Left lung (tissue), 10 donors: ENCODE measurements around the gene ADRB1. TPM values are rescaled to one million over a fixed set of nuclear protein-coding genes. Genes with fewer than 3 reads are reported as not detected.

Experiments
- ATAC-seq: fragments of 200-7000 bp; cut with Tn5 transposase; one replicate; pipeline ENCODE4 v1.9.1; 2020; ENCODE audit warnings: moderate library complexity
- DNase-seq, 4 donors: peaks; one replicate each; pipeline ENCODE4 v3.0.0-alpha.2; 2013 to 2020
- H3K27ac ChIP-seq, 2 donors: fragments of 200-600 bp; sonication (generic) in 1 of 2; one replicate each; pipeline versions ENCODE4 v1.5.0 to v1.8.0; 2020 to 2021
- H3K27me3 ChIP-seq, 2 donors: fragments of 200-600 bp; sonication (generic) in 1 of 2; one replicate each; pipeline versions ENCODE4 v1.5.0 to v1.8.0; 2020 to 2021
- H3K36me3 ChIP-seq, 2 donors: fragments of 200-600 bp; sonication (generic) in 1 of 2; one replicate each; pipeline versions ENCODE4 v1.5.0 to v1.8.0; 2020 to 2021
- H3K4me1 ChIP-seq, 2 donors: fragments of 200-600 bp; one replicate each; pipeline ENCODE4 v1.8.0; 2021
- H3K4me3 ChIP-seq, 2 donors: fragments of 200-600 bp; sonication (generic) in 1 of 2; one replicate each; pipeline versions ENCODE4 v1.5.0 to v1.8.0; 2020 to 2021; ENCODE audit warnings: mild to moderate bottlenecking in 1 of 2
- H3K9me3 ChIP-seq, 2 donors: fragments of 200-600 bp; sonication (generic) in 1 of 2; one replicate each; pipeline versions ENCODE4 v1.5.0 to v1.8.0; 2020 to 2021
- intact Hi-C, 2 donors: fragments of 100-400 bp; cut with DNase I; formaldehyde crosslinking; loops; one replicate each; pipeline versions ENCODE4 v1.11.2 to v1.14.2; 2022
- polyA plus RNA-seq, 6 donors: library from polyadenylated mRNA; unstranded; fragments of 120-200 nt; gene quantifications; one replicate each; pipeline ENCODE4 v1.2.1, GENCODE V29; 2013; ENCODE audit not compliant: insufficient read length in 6 of 6
- total RNA-seq, 2 donors: library from RNA; stranded (reverse); fragmentation: NEBNext Ultra II Directional; extraction: Animal tissue kit (Norgen Biotek cat#: 25700); gene quantifications; one replicate each; pipeline ENCODE4 v1.2.1, GENCODE V29; 2021
- TF ChIP-seq, protein P1 (sequence below), 2 donors: fragments of 200-600 bp; sonication (generic) in 1 of 2; IDR thresholded peaks; one replicate each; pipeline versions ENCODE4 v1.5.0 to v1.8.0; 2021; ENCODE audit warnings: antibody characterized with exemption in 2 of 2
- donor health status: DM: no; HTN: yes; CAD: no.
- donor health status: DM: no; HTN: no; CAD: no.

ADRB1 gene
- total and polyA plus RNA-seq, 8 donors = 1.2 to 15.4 (median 3.8) TPM

GRCh38 chr10:114025611-114026130 is 18.0 kb upstream of the ADRB1 start:
- Histone ChIP-seq H3K27ac (peak overlapping the region in 1 of 2 donors; percentile 64), H3K4me1 (peaks cover 6 to 64% of the 10 kb centered on the region in 2 donors), H3K9me3 (no peaks in the 10 kb centered on the region), H3K4me3 (no peak overlapping the region), H3K27me3 (no peaks in the 10 kb centered on the region), H3K36me3 (no peaks in the 10 kb centered on the region)
- intact Hi-C loops = no loop called here
- no peak for DNase-seq
- ATAC-seq = no peak
- TF ChIP-seq, protein P1, sequence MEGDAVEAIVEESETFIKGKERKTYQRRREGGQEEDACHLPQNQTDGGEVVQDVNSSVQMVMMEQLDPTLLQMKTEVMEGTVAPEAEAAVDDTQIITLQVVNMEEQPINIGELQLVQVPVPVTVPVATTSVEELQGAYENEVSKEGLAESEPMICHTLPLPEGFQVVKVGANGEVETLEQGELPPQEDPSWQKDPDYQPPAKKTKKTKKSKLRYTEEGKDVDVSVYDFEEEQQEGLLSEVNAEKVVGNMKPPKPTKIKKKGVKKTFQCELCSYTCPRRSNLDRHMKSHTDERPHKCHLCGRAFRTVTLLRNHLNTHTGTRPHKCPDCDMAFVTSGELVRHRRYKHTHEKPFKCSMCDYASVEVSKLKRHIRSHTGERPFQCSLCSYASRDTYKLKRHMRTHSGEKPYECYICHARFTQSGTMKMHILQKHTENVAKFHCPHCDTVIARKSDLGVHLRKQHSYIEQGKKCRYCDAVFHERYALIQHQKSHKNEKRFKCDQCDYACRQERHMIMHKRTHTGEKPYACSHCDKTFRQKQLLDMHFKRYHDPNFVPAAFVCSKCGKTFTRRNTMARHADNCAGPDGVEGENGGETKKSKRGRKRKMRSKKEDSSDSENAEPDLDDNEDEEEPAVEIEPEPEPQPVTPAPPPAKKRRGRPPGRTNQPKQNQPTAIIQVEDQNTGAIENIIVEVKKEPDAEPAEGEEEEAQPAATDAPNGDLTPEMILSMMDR (IDR thresholded peaks at IDR 0.05) = no peak

DNA sequence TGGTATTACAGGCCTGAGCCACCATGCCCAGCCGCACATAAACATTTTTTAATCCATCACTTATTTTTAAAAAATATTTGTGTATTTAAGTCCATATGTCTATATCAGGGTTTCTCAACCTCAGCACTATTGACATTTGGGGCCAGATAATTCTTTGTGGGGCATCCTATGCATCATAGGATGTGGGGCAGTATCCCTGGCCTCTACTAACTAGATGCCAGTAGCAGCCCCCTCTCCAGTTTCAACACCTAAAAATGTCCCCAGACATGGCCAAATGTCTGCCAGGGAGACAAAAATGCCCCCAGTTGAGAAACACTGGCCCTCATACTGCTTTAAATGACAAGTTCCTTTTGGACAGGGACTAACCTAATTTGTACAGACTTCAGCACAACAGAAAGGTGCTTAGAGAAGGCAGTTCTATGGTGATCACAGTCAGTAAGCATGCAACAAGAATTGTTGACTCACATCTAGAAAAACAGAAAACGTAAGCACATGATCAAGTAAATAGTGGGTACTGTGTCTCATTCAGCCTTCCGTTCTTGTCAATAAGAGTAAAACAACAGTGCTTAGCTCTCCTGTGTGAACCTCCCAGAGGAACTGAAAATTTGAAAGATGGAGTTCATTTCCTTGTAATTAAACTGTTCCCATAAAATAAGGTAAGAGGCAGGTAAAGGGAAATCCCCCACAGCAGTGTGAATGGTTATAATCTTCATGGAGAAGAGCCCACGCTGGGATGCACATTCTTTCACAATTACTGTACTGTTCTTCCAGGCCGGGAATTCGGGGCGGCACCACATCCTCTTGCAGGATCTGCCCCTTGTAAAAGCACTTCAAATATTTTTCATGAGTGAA is 17.3 kb upstream of the ADRB1 start:
- peak overlapping the region; percentile 34 to 64 for H3K27ac ChIP-seq
- H3K36me3 ChIP-seq = no peaks in the 10 kb centered on the region
- H3K27me3 ChIP-seq = no peaks in the 10 kb centered on the region
- no peak for DNase-seq
- ATAC-seq = peak; percentile 75
- no peak overlapping the region for H3K4me3 ChIP-seq
- H3K9me3 ChIP-seq = no peaks in the 10 kb centered on the region
- intact Hi-C loops = no loop called here
- H3K4me1 ChIP-seq = peaks cover 6 to 56% of the 10 kb centered on the region in 2 donors
- TF ChIP-seq, protein P1 (IDR thresholded peaks at IDR 0.05) = no peak

GRCh38 chr10:114027041-114027394 is 16.6 kb upstream of the ADRB1 start:
- intact Hi-C loops = no loop called here
- H3K27ac ChIP-seq = peak overlapping the region in 1 of 2 donors; percentile 64
- no peak for DNase-seq

DNA sequence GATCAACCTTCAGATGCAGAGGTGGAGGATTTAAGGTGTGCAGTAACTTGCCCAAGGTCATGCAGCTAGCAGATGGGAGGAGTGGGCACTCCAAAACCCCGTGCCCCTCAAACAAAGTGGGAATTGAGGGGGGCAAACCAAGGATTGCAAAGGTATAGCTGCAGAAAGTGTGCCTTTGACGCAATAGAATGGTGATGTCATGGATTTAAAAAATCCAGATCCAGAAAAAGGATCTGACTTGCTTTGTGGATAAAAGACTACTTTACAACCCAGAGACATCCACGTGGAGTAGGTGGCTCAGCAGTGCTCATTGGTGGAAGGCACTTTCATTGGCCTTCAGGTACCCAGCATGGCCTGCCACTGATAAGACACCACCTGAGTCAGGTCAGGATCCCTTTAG is 15.7 kb upstream of the ADRB1 start:
- ATAC-seq = no peak
- Histone ChIP-seq H3K4me1 (peaks cover 6 to 44% of the 10 kb centered on the region in 2 donors), H3K9me3 (no peaks in the 10 kb centered on the region), H3K4me3 (no peak overlapping the region), H3K27ac (peak overlapping the region in 1 of 2 donors; percentile 64), H3K36me3 (no peaks in the 10 kb centered on the region), H3K27me3 (no peaks in the 10 kb centered on the region)
- no peak for DNase-seq
- TF ChIP-seq, protein P1 (IDR thresholded peaks at IDR 0.05) = no peak
- intact Hi-C loops = no loop called here

More at GRCh38 chr10:114027041-114027394, 16.6 kb upstream of the ADRB1 start:
- TF ChIP-seq, protein P1 (IDR thresholded peaks at IDR 0.05) = no peak
- H3K27me3 ChIP-seq = no peaks in the 10 kb centered on the region
- no peaks in the 10 kb centered on the region for H3K9me3 ChIP-seq
- no peaks in the 10 kb centered on the region for H3K36me3 ChIP-seq
- no peak overlapping the region for H3K4me3 ChIP-seq
- peaks cover 6 to 51% of the 10 kb centered on the region in 2 donors for H3K4me1 ChIP-seq
- ATAC-seq = peak; percentile 26

GRCh38 chr10:114028425-114028824 is 15.2 kb upstream of the ADRB1 start:
- TF ChIP-seq, protein P1 (IDR thresholded peaks at IDR 0.05) = no peak
- no peak overlapping the region for H3K27ac ChIP-seq
- ATAC-seq = no peak
- intact Hi-C loops = no loop called here
- no peaks in the 10 kb centered on the region for H3K36me3 ChIP-seq
- H3K4me1 ChIP-seq = peaks cover 6 to 42% of the 10 kb centered on the region in 2 donors
- H3K27me3 ChIP-seq = no peaks in the 10 kb centered on the region
- DNase-seq = no peak
- no peak overlapping the region for H3K4me3 ChIP-seq
- no peaks in the 10 kb centered on the region for H3K9me3 ChIP-seq
